ENCODE data around the gene RXYLT1.

Gene RXYLT1

GRCh38 chr12:63844391-63845341 is 65.0 kb downstream of the RXYLT1 start, which contains the start of gene SRGAP1:
SRGAP1 (plus strand) TSS chr12:63844700; CDS start chr12:63844817, 117 bp downstream.
- DNase-seq = peak; percentile 29 to 32

DNA sequence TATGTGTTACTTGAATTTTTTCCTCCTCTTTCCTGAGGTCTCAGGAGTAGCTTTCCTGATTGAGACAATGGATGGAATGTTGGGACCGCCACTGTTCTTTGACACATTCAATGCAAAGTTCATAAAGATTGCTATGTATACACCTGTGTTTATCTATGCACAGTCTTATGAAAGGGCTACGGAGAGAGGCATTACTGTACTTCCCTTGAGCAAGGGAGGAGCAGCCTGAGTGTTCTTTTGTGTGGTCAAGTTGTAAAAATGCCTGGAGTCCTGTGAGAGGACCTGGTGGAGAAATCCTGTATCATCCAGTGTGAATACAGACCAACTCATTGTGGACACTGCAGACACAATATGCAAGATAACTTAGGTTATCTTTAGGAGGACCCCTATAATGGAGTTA is 66.0 kb downstream of the RXYLT1 start:
- no peak for DNase-seq

- no peak for DNase-seq
Measured at GRCh38 chr12:63846238-63846967, 66.7 kb downstream of the RXYLT1 start.

DNA sequence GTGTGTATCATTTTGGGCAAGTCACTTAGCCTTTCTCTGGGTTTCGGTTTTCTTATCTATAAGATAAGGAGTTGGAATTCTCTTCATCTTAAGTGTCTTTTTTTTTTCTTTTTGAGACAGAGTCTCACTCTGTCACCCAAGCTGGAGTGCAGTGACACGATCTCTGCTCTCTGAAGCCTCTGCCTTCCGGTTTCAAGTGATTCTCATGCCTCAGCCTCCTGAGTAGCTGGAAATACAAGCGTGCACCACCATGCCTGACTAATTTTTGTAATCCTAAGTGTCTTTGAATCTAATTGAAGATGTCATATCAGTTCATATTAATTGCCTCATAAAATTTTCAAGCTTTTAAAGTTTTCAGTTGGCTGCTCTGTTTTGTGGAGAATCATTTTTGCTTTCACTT is 68.7 kb downstream of the RXYLT1 start:
- no peak for DNase-seq

GRCh38 chr12:63849106-63849620 is 69.5 kb downstream of the RXYLT1 start:
- DNase-seq = no peak

GRCh38 chr12:63849641-63850040 is 69.9 kb downstream of the RXYLT1 start:
- DNase-seq = no peak

DNA sequence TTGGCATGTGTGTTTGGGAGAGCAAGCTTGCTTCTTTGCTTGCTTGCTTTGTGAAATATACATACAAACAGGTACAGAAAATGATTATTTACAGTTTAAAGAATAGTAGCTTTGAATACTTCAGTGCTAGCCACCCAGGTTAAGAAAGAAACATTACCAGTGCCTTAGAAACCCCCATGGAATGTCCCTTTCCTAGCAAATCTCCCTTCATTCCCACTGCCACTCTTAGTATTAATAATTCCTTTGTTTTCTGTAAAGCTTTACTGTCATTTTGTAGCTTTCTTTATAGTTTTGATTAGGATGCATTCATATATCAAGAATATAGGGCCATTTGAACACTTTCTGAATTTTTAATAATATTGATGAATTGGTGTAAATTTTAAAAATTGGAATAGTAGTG is 74.3 kb downstream of the RXYLT1 start:
- no peak for DNase-seq

GRCh38 chr12:63855299-63855698 is 75.6 kb downstream of the RXYLT1 start:
- no peak for DNase-seq

- DNase-seq = no peak
Measured at GRCh38 chr12:63857771-63858670, 78.3 kb downstream of the RXYLT1 start.

Measured in AML-193 (cell line).